ENCODE measurements around the gene TKTL2. TPM values are rescaled to one million over a fixed set of nuclear protein-coding genes. Genes with fewer than 3 reads are reported as not detected.

TKTL2 gene
- total RNA-seq, 1 donor from 2014 or later, result not detected

GRCh38 chr4:163485589-163485988 is 12.0 kb upstream of the TKTL2 start:
- H3K9me3 Mint-ChIP-seq (ENCODE audit: low read depth), result no peaks in the 10 kb centered on the region
- no peak overlapping the region for H3K4me3 Mint-ChIP-seq (ENCODE audit: low read depth)
- H3K27me3 Mint-ChIP-seq, result no peaks in the 10 kb centered on the region
- no peak overlapping the region for H3K27ac Mint-ChIP-seq
- no peaks in the 10 kb centered on the region for H3K4me1 Mint-ChIP-seq (ENCODE audit: low read depth)
- no peak for TF ChIP-seq CTCF (IDR thresholded peaks at IDR 0.05; ENCODE audit: unreplicated experiment)
- H3K36me3 Mint-ChIP-seq (ENCODE audit: insufficient read depth), result no peaks in the 10 kb centered on the region
- no peak for DNase-seq (ENCODE audit: low spot score, unreplicated experiment)

GRCh38 chr4:163484906-163485305 is 11.4 kb upstream of the TKTL2 start:
- DNase-seq (ENCODE audit: low spot score, unreplicated experiment), result peak; percentile 40
- no peaks in the 10 kb centered on the region for H3K27me3 Mint-ChIP-seq

GRCh38 chr4:163482190-163482589 is 8.6 kb upstream of the TKTL2 start:
- no peak overlapping the region for H3K27ac Mint-ChIP-seq
- TF ChIP-seq CTCF (IDR thresholded peaks at IDR 0.05; ENCODE audit: unreplicated experiment), result no peak
- H3K4me3 Mint-ChIP-seq (ENCODE audit: low read depth), result no peak overlapping the region
- DNase-seq (ENCODE audit: low spot score, unreplicated experiment), result no peak
- no peaks in the 10 kb centered on the region for H3K4me1 Mint-ChIP-seq (ENCODE audit: low read depth)
- no peaks in the 10 kb centered on the region for H3K27me3 Mint-ChIP-seq
- H3K9me3 Mint-ChIP-seq (ENCODE audit: low read depth), result no peaks in the 10 kb centered on the region
- H3K36me3 Mint-ChIP-seq (ENCODE audit: insufficient read depth), result no peaks in the 10 kb centered on the region

More at GRCh38 chr4:163484906-163485305, 11.4 kb upstream of the TKTL2 start:
- Mint-ChIP-seq H3K9me3 (ENCODE audit: low read depth) (no peaks in the 10 kb centered on the region), H3K27ac (no peak overlapping the region), H3K36me3 (ENCODE audit: insufficient read depth) (no peaks in the 10 kb centered on the region), H3K4me1 (ENCODE audit: low read depth) (no peaks in the 10 kb centered on the region), H3K4me3 (ENCODE audit: low read depth) (no peak overlapping the region)
- TF ChIP-seq CTCF (IDR thresholded peaks at IDR 0.05; ENCODE audit: unreplicated experiment), result peak; percentile 73

- Mint-ChIP-seq H3K27me3 (no peaks in the 10 kb centered on the region), H3K36me3 (ENCODE audit: insufficient read depth) (no peaks in the 10 kb centered on the region), H3K4me3 (ENCODE audit: low read depth) (no peak overlapping the region), H3K27ac (no peak overlapping the region), H3K4me1 (ENCODE audit: low read depth) (no peaks in the 10 kb centered on the region), H3K9me3 (ENCODE audit: low read depth) (no peaks in the 10 kb centered on the region)
- no peak for TF ChIP-seq CTCF (IDR thresholded peaks at IDR 0.05; ENCODE audit: unreplicated experiment)
- DNase-seq (ENCODE audit: low spot score, unreplicated experiment), result no peak
These were observed 3.3 kb upstream of the TKTL2 start for GRCh38 chr4:163476761-163477438.

GRCh38 chr4:163474027-163474426 is 473 bp upstream of the TKTL2 start:
- H3K27ac Mint-ChIP-seq, result no peak overlapping the region

More at GRCh38 chr4:163474027-163474426, 473 bp upstream of the TKTL2 start:
- Mint-ChIP-seq H3K27me3 (no peaks in the 10 kb centered on the region), H3K4me3 (ENCODE audit: low read depth) (no peak overlapping the region), H3K4me1 (ENCODE audit: low read depth) (no peaks in the 10 kb centered on the region), H3K9me3 (ENCODE audit: low read depth) (no peaks in the 10 kb centered on the region), H3K36me3 (ENCODE audit: insufficient read depth) (no peaks in the 10 kb centered on the region)
- no peak for TF ChIP-seq CTCF (IDR thresholded peaks at IDR 0.05; ENCODE audit: unreplicated experiment)
- no peak for DNase-seq (ENCODE audit: low spot score, unreplicated experiment)
